Prostate gland (tissue), 2 donors: Measurements from ENCODE around the gene BBS2. TPM values are rescaled to one million over a fixed set of nuclear protein-coding genes. Genes with fewer than 3 reads are reported as not detected.
A peak's percentile ranks its signal among the peaks of the same experiment; 100 is the strongest.

Experiments
- DNase-seq: peaks from one replicate; pipeline ENCODE4 v3.0.0-alpha.2; 2019; ENCODE audit warnings: low spot score
- H3K27ac ChIP-seq, 2 donors: fragments of 200-600 bp; sonication (generic); 2 replicates each; pipeline ENCODE4 v1.5.1; 2017 to 2019
- H3K27me3 ChIP-seq: fragments of 200-600 bp; sonication (generic); replicated peaks from 2 replicates; pipeline ENCODE4 v1.5.1; 2019; ENCODE audit not compliant: insufficient read depth
- H3K36me3 ChIP-seq, 2 donors: fragments of 200-600 bp; sonication (generic); 1 replicate in 1 of 2; 2 replicates in 1 of 2; pipeline versions ENCODE4 v1.5.1 to v1.8.1; 2017 to 2019
- H3K4me1 ChIP-seq: fragments of 200-600 bp; sonication (generic); replicated peaks from 2 replicates; pipeline ENCODE4 v1.5.1; 2019
- H3K4me3 ChIP-seq, 2 donors: fragments of 200-600 bp; sonication (generic); 2 replicates each; pipeline ENCODE4 v1.5.1; 2017 to 2019
- H3K9me3 ChIP-seq: fragments of 200-600 bp; sonication (generic); 2 replicates; pipeline ENCODE4 v1.5.1; 2017
- POLR2A ChIP-seq: fragments of 450-650 bp; IDR thresholded peaks from one replicate; pipeline ENCODE4 v1.6.1; 2016; ENCODE audit warnings: antibody characterized with exemption, mild to moderate bottlenecking
- POLR2AphosphoS5 ChIP-seq: sonication (generic); formaldehyde crosslinking; IDR thresholded peaks from one replicate; pipeline ENCODE4 v1.6.1; 2017; ENCODE audit warnings: antibody characterized with exemption
- WGBS: methylation state at CpG from one replicate; pipeline ENCODE4 v1.1.5; 2018; 5-methylcytosine and 5-hydroxymethylcytosine counted together
- intact Hi-C: fragments of 100-400 bp; cut with DNase I; formaldehyde crosslinking; loops from one replicate; pipeline ENCODE4 v1.14.2; 2022
- total RNA-seq, 2 donors: library from RNA; depleted of rRNA; stranded (reverse); fragments of >200 nt; gene quantifications; one replicate each; pipeline ENCODE4 v1.1.0, GENCODE V29; 2016
- TF ChIP-seq, protein P1 (sequence below), 4 experiments: fragments of 200-600 bp in 2 of 4; fragments of 450-650 bp in 2 of 4; sonication (generic) in 2 of 4; IDR thresholded peaks; 1 replicate in 3 of 4; 2 replicates in 1 of 4; pipeline ENCODE4 v1.5.1; 2016 to 2019; ENCODE audit warnings: antibody characterized with exemption in 4 of 4, mild to moderate bottlenecking in 2 of 4, moderate library complexity in 2 of 4

BBS2 gene
- total RNA-seq, 2 donors from 2014 or later: 68.9 to 70.5 TPM

GRCh38 chr16:56525236-56525635 lies 5.4 kb upstream of the BBS2 start:
- TF ChIP-seq, protein P1, sequence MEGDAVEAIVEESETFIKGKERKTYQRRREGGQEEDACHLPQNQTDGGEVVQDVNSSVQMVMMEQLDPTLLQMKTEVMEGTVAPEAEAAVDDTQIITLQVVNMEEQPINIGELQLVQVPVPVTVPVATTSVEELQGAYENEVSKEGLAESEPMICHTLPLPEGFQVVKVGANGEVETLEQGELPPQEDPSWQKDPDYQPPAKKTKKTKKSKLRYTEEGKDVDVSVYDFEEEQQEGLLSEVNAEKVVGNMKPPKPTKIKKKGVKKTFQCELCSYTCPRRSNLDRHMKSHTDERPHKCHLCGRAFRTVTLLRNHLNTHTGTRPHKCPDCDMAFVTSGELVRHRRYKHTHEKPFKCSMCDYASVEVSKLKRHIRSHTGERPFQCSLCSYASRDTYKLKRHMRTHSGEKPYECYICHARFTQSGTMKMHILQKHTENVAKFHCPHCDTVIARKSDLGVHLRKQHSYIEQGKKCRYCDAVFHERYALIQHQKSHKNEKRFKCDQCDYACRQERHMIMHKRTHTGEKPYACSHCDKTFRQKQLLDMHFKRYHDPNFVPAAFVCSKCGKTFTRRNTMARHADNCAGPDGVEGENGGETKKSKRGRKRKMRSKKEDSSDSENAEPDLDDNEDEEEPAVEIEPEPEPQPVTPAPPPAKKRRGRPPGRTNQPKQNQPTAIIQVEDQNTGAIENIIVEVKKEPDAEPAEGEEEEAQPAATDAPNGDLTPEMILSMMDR (IDR thresholded peaks at IDR 0.05): no peak
- TF ChIP-seq POLR2A (no peak), POLR2AphosphoS5 (no peak)
- no peaks in the 10 kb centered on the region for H3K9me3 ChIP-seq
- intact Hi-C loops: no loop called here
- no peak overlapping the region for H3K27ac ChIP-seq
- no peaks in the 10 kb centered on the region for H3K36me3 ChIP-seq
- WGBS: 75% methylated on average over 9 of the region's 9 CpGs
- H3K27me3 ChIP-seq: no peaks in the 10 kb centered on the region
- H3K4me3 ChIP-seq: no peak overlapping the region
- no peak for DNase-seq
- H3K4me1 ChIP-seq: peaks cover 4% of the 10 kb centered on the region

GRCh38 chr16:56520251-56520577 lies 390 bp upstream of the BBS2 start:
- WGBS: 11% methylated on average over 4 of the region's 4 CpGs
- DNase-seq: no peak
- Histone ChIP-seq H3K27me3 (no peaks in the 10 kb centered on the region), H3K4me3 (peak overlapping the region; percentile 90 to 97), H3K27ac (peak overlapping the region; percentile 88 to 91), H3K36me3 (no peaks in the 10 kb centered on the region), H3K4me1 (peaks cover 5% of the 10 kb centered on the region), H3K9me3 (no peaks in the 10 kb centered on the region)
- intact Hi-C loops: no loop called here
- TF ChIP-seq, protein P1 (IDR thresholded peaks at IDR 0.05): no peak
- TF ChIP-seq POLR2AphosphoS5 (no peak), POLR2A (no peak)

DNA sequence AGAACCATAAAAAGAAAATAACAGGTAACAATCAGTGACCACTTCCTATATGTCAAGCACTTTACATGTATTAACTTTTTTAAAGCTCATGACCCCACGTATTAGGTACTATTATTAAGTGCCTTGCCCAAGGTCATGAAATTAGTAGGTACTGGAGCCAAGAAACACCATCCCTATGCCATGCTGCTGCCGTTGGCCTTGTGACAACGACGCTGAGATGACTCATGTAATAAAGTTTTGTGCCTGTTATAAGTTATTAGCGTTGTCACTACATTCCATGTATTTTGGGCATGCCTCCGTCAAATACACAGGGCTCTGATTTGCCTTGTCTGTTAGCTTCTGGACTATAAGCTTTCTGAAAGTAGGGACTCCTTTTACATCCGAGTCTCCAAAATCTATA lies 1.4 kb downstream of the BBS2 start:
- intact Hi-C loops: no loop called here
- TF ChIP-seq POLR2AphosphoS5: no peak
- TF ChIP-seq POLR2A: no peak
- WGBS: 57% methylated on average over 7 of the region's 7 CpGs
- no peaks in the 10 kb centered on the region for H3K9me3 ChIP-seq
- H3K4me3 ChIP-seq: no peak overlapping the region
- DNase-seq: no peak
- H3K36me3 ChIP-seq: no peaks in the 10 kb centered on the region
- H3K27me3 ChIP-seq: no peaks in the 10 kb centered on the region
- no peak overlapping the region for H3K27ac ChIP-seq
- peaks cover 5% of the 10 kb centered on the region for H3K4me1 ChIP-seq

DNA sequence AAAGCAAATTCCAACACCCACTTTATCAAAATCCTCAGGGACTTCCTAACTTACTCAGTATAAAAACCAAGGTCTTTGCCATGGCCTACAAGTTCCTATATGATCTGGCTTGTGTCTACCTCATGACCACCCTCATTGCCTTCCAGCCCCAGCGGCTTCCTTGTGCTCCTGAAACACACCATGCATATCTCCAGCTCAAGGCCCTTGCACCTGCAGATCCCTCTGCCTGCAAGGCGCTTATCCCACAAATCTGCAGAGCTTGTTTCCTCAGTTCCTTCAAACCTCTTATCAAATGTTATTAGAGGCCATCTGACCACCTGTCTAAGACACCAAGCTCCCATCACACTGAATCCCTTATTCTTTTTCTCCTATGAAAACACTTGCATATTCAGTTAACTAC lies 2.6 kb downstream of the BBS2 start:
- no peak overlapping the region for H3K4me3 ChIP-seq
- H3K4me1 ChIP-seq: peaks cover 5% of the 10 kb centered on the region
- TF ChIP-seq POLR2A: no peak
- TF ChIP-seq, protein P1 (IDR thresholded peaks at IDR 0.05): no peak
- DNase-seq: no peak
- no peak overlapping the region for H3K27ac ChIP-seq
- no peaks in the 10 kb centered on the region for H3K9me3 ChIP-seq
- intact Hi-C loops: loop anchor here (2.0 kb wide), 1 partner anchor 84 kb away; no protein-coding TSS in a partner anchor
- no peaks in the 10 kb centered on the region for H3K36me3 ChIP-seq
- 94% methylated on average over 2 of the region's 2 CpGs for WGBS
- H3K27me3 ChIP-seq: no peaks in the 10 kb centered on the region

DNA sequence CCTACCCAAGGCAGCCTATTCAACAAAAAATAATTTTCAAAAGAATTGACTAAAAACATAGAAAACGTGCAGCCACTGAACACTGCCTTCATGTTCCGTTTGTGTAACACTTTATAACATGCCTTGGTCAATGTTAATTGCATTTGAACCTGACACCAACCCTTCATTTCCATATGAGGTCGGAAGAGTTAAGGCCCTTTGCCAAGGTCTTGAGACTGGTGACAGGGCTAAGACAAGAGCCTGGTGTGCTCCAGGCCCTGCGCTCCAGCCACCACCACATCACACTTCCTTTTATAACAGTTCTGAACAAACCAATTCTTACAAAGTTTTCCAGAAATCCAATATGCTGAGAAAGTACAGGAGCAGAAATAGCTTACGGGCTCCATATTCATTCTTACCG lies 4.2 kb downstream of the BBS2 start:
- Histone ChIP-seq H3K4me3 (no peak overlapping the region), H3K36me3 (no peaks in the 10 kb centered on the region), H3K9me3 (no peaks in the 10 kb centered on the region), H3K27me3 (no peaks in the 10 kb centered on the region), H3K4me1 (peaks cover 5% of the 10 kb centered on the region), H3K27ac (no peak overlapping the region)
- DNase-seq: no peak
- intact Hi-C loops: loop anchor here (2.0 kb wide), 2 partner anchors 85 to 185 kb away; no protein-coding TSS in a partner anchor
- WGBS: 65% methylated on average over 6 of the region's 6 CpGs
- TF ChIP-seq POLR2AphosphoS5: no peak
- TF ChIP-seq POLR2A: no peak
- TF ChIP-seq, protein P1 (IDR thresholded peaks at IDR 0.05): no peak
